HepG2 (cell line): Measurements from ENCODE around the gene TADA2B. TPM values are rescaled to one million over a fixed set of nuclear protein-coding genes. Genes with fewer than 3 reads are reported as not detected.
A peak's percentile ranks its signal among the peaks of the same experiment; 100 is the strongest.
"Not testable (repeated sequence)": the region's sequence is repeated elsewhere in the genome, so short reads cannot be mapped to it uniquely, and the experiment has no call there.

Source experiments
- ATAC-seq: fragments of 200-7000 bp; cut with Tn5 transposase; 3 replicates; pipeline ENCODE4 v1.9.1; 2020; ENCODE audit warnings: mild to moderate bottlenecking, moderate library complexity
- BruUV-seq: library from RNA; stranded (reverse); fragments of 400-500 nt; replicated peaks from 2 replicates; lab custom pipeline; 2021; lab: Mats Ljungman, UMichigan
- CTCF ChIA-PET: fragments of 300-600 bp; formaldehyde crosslinking; extraction: SDS; loops from one replicate; lab custom pipeline; 2021; ENCODE audit warnings: low total read pairs, inconsistent platforms, low intra/inter-chr PET ratio; lab: Yijun Ruan, JAX
- POLR2A ChIA-PET: fragments of 350-600 bp; sonication (Branson Sonifier 250); formaldehyde crosslinking; loops from one replicate; lab custom pipeline; 2020; ENCODE audit warnings: antibody characterized with exemption, inconsistent platforms; lab: Yijun Ruan, JAX
- DNase-seq: peaks from one replicate; pipeline ENCODE4 v3.0.0-alpha.2; 2015; ENCODE audit warnings: low spot score
- FAIRE-seq: peaks from 3 replicates; lab custom pipeline; 2011; peaks lifted over from hg19 to GRCh38; lab: Jason Lieb, UNC
- H2AFZ ChIP-seq: one replicate; pipeline ENCODE4 v1.6.1; 2011; ENCODE audit warnings: low read length, inconsistent platforms
- H3K27ac ChIP-seq: fragments of 300-600 bp; 3 replicates; pipeline ENCODE4 v1.8.0; 2011; ENCODE audit warnings: mixed run types, mild to moderate bottlenecking, mixed read lengths, low read length, inconsistent platforms; ENCODE audit not compliant: insufficient read depth; ENCODE audit errors: extremely low read length
- H3K27me3 ChIP-seq, 2 experiments: fragments of 200-600 bp in 1 of 2; 2 replicates in 1 of 2; 3 replicates in 1 of 2; pipeline versions ENCODE4 v1.6.0 to v1.8.0; 2011; ENCODE audit warnings: low read length in 2 of 2, mild to moderate bottlenecking in 2 of 2, moderate library complexity in 2 of 2, inconsistent platforms in 1 of 2; ENCODE audit not compliant: insufficient read depth in 2 of 2, control insufficient read depth in 1 of 2
- H3K36me3 ChIP-seq, 2 experiments: fragments of 200-600 bp in 1 of 2; replicated peaks in 1 of 2; 2 replicates in 1 of 2; 3 replicates in 1 of 2; pipeline versions ENCODE4 v1.5.1 to v1.8.0; 2011; ENCODE audit warnings: low read length in 2 of 2, inconsistent platforms in 1 of 2; ENCODE audit not compliant: insufficient read depth in 2 of 2, control insufficient read depth in 1 of 2
- H3K4me1 ChIP-seq: 2 replicates; pipeline ENCODE4 v1.5.1; 2012; ENCODE audit warnings: low read length, inconsistent platforms; ENCODE audit not compliant: insufficient read depth
- H3K4me2 ChIP-seq: 2 replicates; pipeline ENCODE4 v1.6.0; 2011; ENCODE audit warnings: low read depth, low read length, inconsistent platforms
- H3K4me3 ChIP-seq, 3 experiments: fragments of 200-600 bp in 1 of 3; sonication (generic), shearing (Covaris generic) in 1 of 3; replicated peaks in 1 of 3; 2 replicates each; pipeline ENCODE4 v1.5.1; 2011 to 2016; ENCODE audit warnings: low read length in 3 of 3, inconsistent platforms in 2 of 3, low read depth in 2 of 3, mild to moderate bottlenecking in 2 of 3, control low read depth in 1 of 3, mixed read lengths in 1 of 3; ENCODE audit not compliant: insufficient read depth in 1 of 3
- H3K79me2 ChIP-seq: one replicate; pipeline ENCODE4 v1.6.1; 2011; ENCODE audit warnings: low read length, inconsistent platforms; ENCODE audit not compliant: insufficient read depth
- H3K9ac ChIP-seq: 2 replicates; pipeline ENCODE4 v1.6.0; 2011; ENCODE audit warnings: mild to moderate bottlenecking, low read depth, low read length, inconsistent platforms; ENCODE audit not compliant: insufficient read depth
- H3K9me3 ChIP-seq: 2 replicates; pipeline ENCODE4 v1.5.1; 2012; ENCODE audit warnings: mild to moderate bottlenecking, low read length
- H4K20me1 ChIP-seq: 2 replicates; pipeline ENCODE4 v1.6.0; 2011; ENCODE audit warnings: inconsistent platforms, mild to moderate bottlenecking, low read length, moderate library complexity; ENCODE audit not compliant: insufficient read depth
- HDAC1 ChIP-seq: sonication (generic); formaldehyde crosslinking; IDR thresholded peaks from 2 replicates; pipeline ENCODE4 v1.5.1; 2020; ENCODE audit warnings: mild to moderate bottlenecking, missing genetic modification reagents
- HMGA1 ChIP-seq: sonication (generic); formaldehyde crosslinking; conservative IDR thresholded peaks from 2 replicates; pipeline ENCODE4 v1.4.0; 2020; ENCODE audit warnings: missing genetic modification reagents
- RFXAP ChIP-seq: sonication (generic); formaldehyde crosslinking; IDR thresholded peaks from 2 replicates; pipeline ENCODE4 v1.4.0; 2020; ENCODE audit warnings: missing genetic modification reagents, borderline replicate concordance
- ZMYM4 ChIP-seq: sonication (generic); formaldehyde crosslinking; IDR thresholded peaks from 2 replicates; pipeline ENCODE4 v1.8.1; 2023; ENCODE audit warnings: mild to moderate bottlenecking, missing genetic modification reagents
- ZNF138 ChIP-seq: sonication (generic); formaldehyde crosslinking; IDR thresholded peaks from 2 replicates; pipeline ENCODE4 v1.5.0; 2020; ENCODE audit warnings: mild to moderate bottlenecking, low read depth, missing genetic modification reagents
- WGBS: methylation state at CpG from one replicate; pipeline ENCODE4 v1.1.6; 2017; ENCODE audit warnings: low lambda C conversion rate; 5-methylcytosine and 5-hydroxymethylcytosine counted together
- in situ Hi-C: cut with HindIII; loops from 2 replicates; pipeline ENCODE4 v1.10.0; 2017; ENCODE audit warnings: low pct_unique_long_range_greater_than_20kb; ENCODE audit not compliant: extremely low pct_ligation_motif_present
- intact Hi-C: fragments of 100-400 bp; cut with micrococcal nuclease; formaldehyde crosslinking; loops from one replicate; pipeline ENCODE4 v1.10.0; 2022; ENCODE audit not compliant: unreplicated experiment
- polyA plus RNA-seq, 8 experiments: library from polyadenylated mRNA; depleted of rRNA in 3 of 8; stranded (reverse) in 7 of 8; unstranded in 1 of 8; fragments of >200 nt; fragmentation: Illumina TruSeq in 4 of 8; extraction: Trizol in 4 of 8; gene quantifications; 2 replicates each; pipeline versions ENCODE4 v1.2.1 to v1.2.3, GENCODE V29; 2011 to 2016; ENCODE audit warnings: low read depth in 4 of 8, missing spikeins in 1 of 8, mixed read lengths in 1 of 8; ENCODE audit not compliant: insufficient read depth in 1 of 8
- total RNA-seq, 5 experiments: library from RNA; depleted of rRNA; stranded (reverse); fragments of >200 nt; fragmentation: Illumina TruSeq; extraction: Trizol; gene quantifications; 2 replicates each; pipeline ENCODE4 v1.2.3, GENCODE V29; 2016; ENCODE audit warnings: low read depth in 1 of 5
- TF ChIP-seq, protein P1 (sequence below): IDR thresholded peaks from 2 replicates; pipeline ENCODE4 v1.6.1; 2012; ENCODE audit warnings: inconsistent platforms
- TF ChIP-seq, protein P2 (sequence below): fragments of 450-650 bp; IDR thresholded peaks from 2 replicates; pipeline ENCODE4 v1.6.1; 2016

TADA2B gene
- total and polyA plus RNA-seq, 2 of the 13 experiments (the other 11 are each of a cell fraction or from before 2014, with no cell fraction given), result 4.6 to 8.9 TPM

DNA sequence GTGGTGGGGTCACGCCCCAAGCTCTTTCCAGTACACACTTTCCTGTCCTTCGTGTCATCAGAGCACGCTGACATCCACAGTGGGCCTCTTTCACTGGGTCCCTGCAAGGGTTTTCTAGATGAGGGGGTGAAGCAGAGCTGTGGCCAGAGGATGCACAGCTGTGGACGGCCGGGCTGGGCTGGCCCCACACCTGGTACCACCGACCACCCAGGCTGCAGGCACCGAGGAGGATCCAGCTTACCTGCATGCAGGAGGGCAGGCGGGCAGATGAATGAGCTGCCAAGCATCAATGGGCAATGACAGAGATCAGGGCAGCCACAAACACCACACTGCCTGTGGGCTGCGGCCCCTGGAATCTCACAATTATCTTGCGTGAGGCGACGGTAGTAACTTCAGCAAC is 34.2 kb downstream of the TADA2B start (continued):
- TF ChIP-seq, protein P1, sequence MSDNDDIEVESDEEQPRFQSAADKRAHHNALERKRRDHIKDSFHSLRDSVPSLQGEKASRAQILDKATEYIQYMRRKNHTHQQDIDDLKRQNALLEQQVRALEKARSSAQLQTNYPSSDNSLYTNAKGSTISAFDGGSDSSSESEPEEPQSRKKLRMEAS, result no peak
- TF ChIP-seq RFXAP (CRISPR knock-in tag) (no peak), ZNF138 (CRISPR knock-in tag) (no peak)

DNA sequence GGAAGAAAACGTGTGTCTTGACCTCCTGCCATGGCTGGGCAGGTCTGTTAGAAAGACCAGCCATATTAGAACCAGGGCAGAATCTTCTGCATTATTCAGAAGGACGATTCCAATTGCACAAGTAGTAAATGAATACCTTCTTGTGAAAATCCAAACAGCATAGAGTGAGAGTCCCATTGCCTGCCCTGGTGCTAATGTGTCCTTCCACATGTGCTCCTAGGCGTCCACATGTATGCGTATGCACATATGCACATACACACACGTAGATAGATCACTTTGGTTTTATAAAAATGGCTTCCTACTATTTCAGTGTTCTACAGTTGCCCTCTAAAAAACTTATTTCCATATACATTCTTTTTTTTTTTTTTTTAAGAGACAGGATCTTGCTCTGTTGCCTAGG is 34.9 kb downstream of the TADA2B start:
- FAIRE-seq, result no peak
- POLR2A ChIA-PET, result no interaction called here
- BruUV-seq, result no TSS peak

DNA sequence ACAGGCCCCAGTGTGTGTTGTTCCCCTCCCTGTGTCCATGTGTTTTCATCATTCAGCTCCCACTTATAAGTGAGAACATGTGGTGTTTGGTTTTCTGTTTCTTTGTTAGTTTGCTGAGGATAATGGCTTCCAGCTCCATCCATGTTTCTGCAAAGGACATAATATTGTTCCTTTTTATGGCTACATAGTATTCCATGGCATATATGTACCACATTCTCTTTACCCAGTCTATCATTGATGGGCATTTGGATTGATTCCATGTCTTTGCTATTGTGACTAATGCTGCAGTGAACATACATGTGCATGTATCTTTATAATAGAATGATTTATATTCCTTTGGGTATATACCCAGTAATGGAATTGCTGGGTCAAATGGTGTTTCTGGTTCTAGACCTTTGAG is 36.3 kb downstream of the TADA2B start:
- in situ Hi-C loops, result loop anchor here (10.0 kb wide), 1 partner anchor 175 kb away; the partner anchor contains the start of gene TBC1D14
- FAIRE-seq, CTCF ChIA-PET, ATAC-seq, H3K9me3 ChIP-seq, POLR2A ChIA-PET, intact Hi-C loops, H3K4me2 ChIP-seq, H4K20me1 ChIP-seq, H2AFZ ChIP-seq, H3K4me3 ChIP-seq, DNase-seq, H3K79me2 ChIP-seq, BruUV-seq, H3K36me3 ChIP-seq, H3K27me3 ChIP-seq, H3K9ac ChIP-seq, H3K27ac ChIP-seq: not testable (repeated sequence)
- H3K4me1 ChIP-seq, result peaks cover 17% of the 10 kb centered on the region

More for the DNA sequence above, 34.9 kb downstream of the TADA2B start:
- in situ Hi-C loops, result loop anchor here (10.0 kb wide), 1 partner anchor 173 kb away; the partner anchor contains the start of gene TBC1D14
- intact Hi-C loops, result no loop called here
- Histone ChIP-seq H4K20me1 (no peaks in the 10 kb centered on the region), H3K4me1 (peaks cover 25% of the 10 kb centered on the region), H3K27me3 (no peaks in the 10 kb centered on the region), H3K27ac (no peak overlapping the region), H2AFZ (no peak overlapping the region), H3K36me3 (no peaks in the 10 kb centered on the region), H3K9me3 (no peaks in the 10 kb centered on the region), H3K4me3 (no peak overlapping the region), H3K4me2 (no peak overlapping the region), H3K79me2 (no peaks in the 10 kb centered on the region), H3K9ac (no peak overlapping the region)
- DNase-seq, result no peak
- no peak for ATAC-seq
- CTCF ChIA-PET, result no interaction called here
- TF ChIP-seq, protein P2, sequence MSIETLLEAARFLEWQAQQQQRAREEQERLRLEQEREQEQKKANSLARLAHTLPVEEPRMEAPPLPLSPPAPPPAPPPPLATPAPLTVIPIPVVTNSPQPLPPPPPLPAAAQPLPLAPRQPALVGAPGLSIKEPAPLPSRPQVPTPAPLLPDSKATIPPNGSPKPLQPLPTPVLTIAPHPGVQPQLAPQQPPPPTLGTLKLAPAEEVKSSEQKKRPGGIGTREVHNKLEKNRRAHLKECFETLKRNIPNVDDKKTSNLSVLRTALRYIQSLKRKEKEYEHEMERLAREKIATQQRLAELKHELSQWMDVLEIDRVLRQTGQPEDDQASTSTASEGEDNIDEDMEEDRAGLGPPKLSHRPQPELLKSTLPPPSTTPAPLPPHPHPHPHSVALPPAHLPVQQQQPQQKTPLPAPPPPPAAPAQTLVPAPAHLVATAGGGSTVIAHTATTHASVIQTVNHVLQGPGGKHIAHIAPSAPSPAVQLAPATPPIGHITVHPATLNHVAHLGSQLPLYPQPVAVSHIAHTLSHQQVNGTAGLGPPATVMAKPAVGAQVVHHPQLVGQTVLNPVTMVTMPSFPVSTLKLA, result peak; percentile 48; the same call in 1 of the 2 replicates
- TF ChIP-seq HDAC1, result no peak
- TF ChIP-seq HMGA1 (CRISPR knock-in tag), result no peak
- TF ChIP-seq ZMYM4 (CRISPR knock-in tag), result no peak
- WGBS, result 30% methylated on average over 5 of the region's 5 CpGs

DNA sequence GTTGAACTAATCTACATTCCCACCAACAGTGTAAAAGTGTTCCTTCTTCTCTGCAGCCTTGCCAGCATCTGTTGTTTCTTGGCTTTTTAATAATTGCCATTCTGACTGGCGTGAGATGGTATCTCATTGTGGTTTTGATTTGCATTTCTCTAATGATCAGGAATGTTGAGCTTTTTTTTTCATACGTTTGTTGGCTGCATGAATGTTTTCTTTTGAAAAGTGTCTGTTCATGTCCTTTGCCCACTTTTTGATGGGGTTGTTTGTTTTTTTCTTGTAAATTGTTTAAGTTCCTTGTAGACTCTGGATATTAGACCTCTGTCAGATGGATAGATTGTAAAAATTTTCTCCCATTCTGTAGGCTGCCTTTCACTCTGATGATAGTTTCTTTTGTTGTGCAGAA is 36.7 kb downstream of the TADA2B start:
- BruUV-seq, H3K79me2 ChIP-seq, DNase-seq, intact Hi-C loops, H4K20me1 ChIP-seq, H3K9me3 ChIP-seq, H3K4me3 ChIP-seq, H2AFZ ChIP-seq, H3K9ac ChIP-seq, H3K27ac ChIP-seq, ATAC-seq, H3K36me3 ChIP-seq, POLR2A ChIA-PET, H3K4me2 ChIP-seq, CTCF ChIA-PET, FAIRE-seq, H3K27me3 ChIP-seq: not testable (repeated sequence)
- peaks cover 17% of the 10 kb centered on the region for H3K4me1 ChIP-seq
- in situ Hi-C loops, result loop anchor here (10.0 kb wide), 1 partner anchor 175 kb away; the partner anchor contains the start of gene TBC1D14
- WGBS, result 43% methylated on average over 2 of the region's 2 CpGs
